ENCODE measurements around the gene U2AF1.
"Not testable (repeated sequence)": the region's sequence is repeated elsewhere in the genome, so short reads cannot be mapped to it uniquely, and the experiment has no call there.

DNA sequence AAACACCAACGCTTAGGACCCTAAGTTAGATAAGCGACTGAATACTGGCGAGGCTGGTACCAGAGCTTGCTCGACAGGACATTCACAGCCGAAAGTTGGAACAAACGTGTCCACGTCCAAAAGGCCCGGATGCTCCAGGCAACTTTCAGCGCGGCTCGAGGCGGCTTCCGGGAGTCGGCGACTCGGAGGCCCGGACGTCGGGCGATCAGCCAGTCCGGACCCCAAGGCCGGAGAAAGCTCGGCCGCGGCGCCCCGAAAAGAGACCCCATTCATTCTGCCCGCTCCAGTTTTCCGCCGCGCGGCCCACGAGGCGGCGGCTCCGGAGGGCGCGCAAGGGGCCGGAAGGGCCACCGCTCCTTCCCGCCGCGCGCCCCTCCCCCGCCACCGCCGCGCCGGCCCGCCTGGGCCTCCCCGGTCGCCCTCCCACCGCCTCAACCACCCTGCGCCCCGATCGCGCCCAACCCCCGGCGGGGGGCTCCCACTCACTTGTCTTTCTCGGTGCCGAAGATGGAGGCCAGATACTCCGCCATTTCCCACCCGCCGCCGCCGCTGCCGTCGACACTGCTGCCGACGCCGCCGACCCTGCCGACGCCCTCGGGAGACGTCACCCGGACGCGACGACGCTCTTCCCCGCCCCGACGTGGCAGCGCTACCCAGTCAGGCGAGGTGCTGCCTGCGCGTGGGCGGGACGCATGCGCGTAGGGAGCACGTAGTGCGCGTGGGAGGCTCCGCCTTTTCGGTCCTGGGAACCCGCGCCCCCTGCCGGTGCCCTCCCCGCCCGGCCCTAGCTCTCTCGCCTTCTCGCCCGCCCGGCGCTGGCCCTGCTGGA, at the start of gene U2AF1:
- TF ChIP-seq, protein P1, sequence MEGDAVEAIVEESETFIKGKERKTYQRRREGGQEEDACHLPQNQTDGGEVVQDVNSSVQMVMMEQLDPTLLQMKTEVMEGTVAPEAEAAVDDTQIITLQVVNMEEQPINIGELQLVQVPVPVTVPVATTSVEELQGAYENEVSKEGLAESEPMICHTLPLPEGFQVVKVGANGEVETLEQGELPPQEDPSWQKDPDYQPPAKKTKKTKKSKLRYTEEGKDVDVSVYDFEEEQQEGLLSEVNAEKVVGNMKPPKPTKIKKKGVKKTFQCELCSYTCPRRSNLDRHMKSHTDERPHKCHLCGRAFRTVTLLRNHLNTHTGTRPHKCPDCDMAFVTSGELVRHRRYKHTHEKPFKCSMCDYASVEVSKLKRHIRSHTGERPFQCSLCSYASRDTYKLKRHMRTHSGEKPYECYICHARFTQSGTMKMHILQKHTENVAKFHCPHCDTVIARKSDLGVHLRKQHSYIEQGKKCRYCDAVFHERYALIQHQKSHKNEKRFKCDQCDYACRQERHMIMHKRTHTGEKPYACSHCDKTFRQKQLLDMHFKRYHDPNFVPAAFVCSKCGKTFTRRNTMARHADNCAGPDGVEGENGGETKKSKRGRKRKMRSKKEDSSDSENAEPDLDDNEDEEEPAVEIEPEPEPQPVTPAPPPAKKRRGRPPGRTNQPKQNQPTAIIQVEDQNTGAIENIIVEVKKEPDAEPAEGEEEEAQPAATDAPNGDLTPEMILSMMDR (IDR thresholded peaks at IDR 0.05): not testable (repeated sequence)
- not testable (repeated sequence) for TF ChIP-seq POLR2A, POLR2AphosphoS5 (IDR thresholded peaks at IDR 0.05)

Measured in prostate gland (tissue), 2 donors.